Stomach (tissue), 4 donors: Measurements from ENCODE around the gene MAGI1.

Source experiments
- CTCF ChIP-seq, 7 experiments: fragments of 450-650 bp in 4 of 7; fragments of 200-600 bp in 3 of 7; sonication (generic) in 3 of 7; IDR thresholded peaks; one replicate each; pipeline ENCODE4 v1.5.1; 2016 to 2019; ENCODE audit warnings: antibody characterized with exemption in 7 of 7, control low read depth in 2 of 7, mild to moderate bottlenecking in 1 of 7
- EP300 ChIP-seq: sonication (generic); formaldehyde crosslinking; IDR thresholded peaks from one replicate; pipeline ENCODE4 v1.6.1; 2017; ENCODE audit warnings: antibody characterized with exemption
- POLR2A ChIP-seq, 4 donors: fragments of 450-650 bp; IDR thresholded peaks; one replicate each; pipeline ENCODE4 v1.6.1; 2016; ENCODE audit warnings: antibody characterized with exemption in 4 of 4, control low read depth in 2 of 4, mild to moderate bottlenecking in 1 of 4, moderate library complexity in 1 of 4

GRCh38 chr3:65717676-65718346 is 320.9 kb downstream of the MAGI1 start:
- no peak for TF ChIP-seq CTCF (IDR thresholded peaks at IDR 0.05)
- TF ChIP-seq POLR2A (IDR thresholded peaks at IDR 0.05), result no peak
- TF ChIP-seq EP300, result no peak
